SK-N-SH treated with all-trans-retinoic acid at 6 μM for 48 hours (cell line): ENCODE measurements around the gene IFI44L.

Experiments used
- ATAC-seq: fragments of 200-7000 bp; cut with Tn5 transposase; 3 replicates; pipeline ENCODE4 v1.9.1; 2020; ENCODE audit warnings: mild to moderate bottlenecking, moderate library complexity
- ARNTL ChIP-seq: fragments of 450-650 bp; formaldehyde crosslinking; IDR thresholded peaks from 2 replicates; pipeline ENCODE4 v1.5.0; 2020; ENCODE audit warnings: low read depth, mild to moderate bottlenecking, moderate library complexity, borderline replicate concordance
- BACH2 ChIP-seq: fragments of 250-450 bp; sonication (Bioruptor Pico); IDR thresholded peaks from 2 replicates; pipeline ENCODE4 v1.9.0; 2021; ENCODE audit warnings: mild to moderate bottlenecking, borderline replicate concordance
- CSDC2 ChIP-seq: fragments of 250-450 bp; sonication (Bioruptor Pico); IDR thresholded peaks from 2 replicates; pipeline ENCODE4 v1.5.0; 2020; ENCODE audit warnings: mild to moderate bottlenecking, moderate library complexity
- ESRRG ChIP-seq: fragments of 250-450 bp; sonication (Bioruptor Pico); IDR thresholded peaks from 2 replicates; pipeline ENCODE4 v1.6.1; 2021; ENCODE audit warnings: mild to moderate bottlenecking
- GLIS3 ChIP-seq: fragments of 250-450 bp; sonication (Bioruptor Pico); IDR thresholded peaks from 2 replicates; pipeline ENCODE4 v1.5.0; 2020; ENCODE audit warnings: mild to moderate bottlenecking, moderate library complexity
- ISL1 ChIP-seq: fragments of 250-450 bp; sonication (Bioruptor Pico); IDR thresholded peaks from 2 replicates; pipeline ENCODE4 v2.1.2; 2022; ENCODE audit warnings: mild to moderate bottlenecking, moderate library complexity
- OSR1 ChIP-seq: fragments of 250-450 bp; sonication (Bioruptor Pico); IDR thresholded peaks from 2 replicates; pipeline ENCODE4 v1.8.0; 2022; ENCODE audit warnings: moderate library complexity, mild to moderate bottlenecking, inconsistent platforms
- PPARA ChIP-seq: fragments of 250-450 bp; sonication (Bioruptor Pico); IDR thresholded peaks from 2 replicates; pipeline ENCODE4 v1.5.0; 2020; ENCODE audit warnings: mild to moderate bottlenecking, borderline replicate concordance
- RARB ChIP-seq: fragments of 250-450 bp; sonication (Bioruptor Pico); IDR thresholded peaks from 2 replicates; pipeline ENCODE4 v1.8.0; 2021; ENCODE audit warnings: mild to moderate bottlenecking, moderate library complexity
- SNAI2 ChIP-seq: fragments of 250-450 bp; sonication (Bioruptor Pico); IDR thresholded peaks from 2 replicates; pipeline ENCODE4 v1.5.0; 2020; ENCODE audit warnings: mild to moderate bottlenecking, moderate library complexity
- TCF4 ChIP-seq: fragments of 250-450 bp; sonication (Bioruptor Pico); IDR thresholded peaks from 2 replicates; pipeline ENCODE4 v1.8.0; 2021; ENCODE audit warnings: mild to moderate bottlenecking, moderate library complexity, borderline replicate concordance
- TOX ChIP-seq: fragments of 250-450 bp; sonication (Bioruptor Pico); IDR thresholded peaks from 2 replicates; pipeline ENCODE4 v1.8.0; 2021; ENCODE audit warnings: mild to moderate bottlenecking, moderate library complexity, borderline replicate concordance
- ZC3H10 ChIP-seq: fragments of 250-450 bp; sonication (Bioruptor Pico); IDR thresholded peaks from 2 replicates; pipeline ENCODE4 v1.5.1; 2021; ENCODE audit warnings: mild to moderate bottlenecking, moderate library complexity
- ZFP3 ChIP-seq: fragments of 250-450 bp; sonication (Bioruptor Pico); IDR thresholded peaks from 2 replicates; pipeline ENCODE4 v1.5.0; 2020; ENCODE audit warnings: mild to moderate bottlenecking, moderate library complexity
- ZFP30 ChIP-seq: fragments of 450-650 bp; formaldehyde crosslinking; IDR thresholded peaks from 2 replicates; pipeline ENCODE4 v1.5.0; 2022; ENCODE audit warnings: mild to moderate bottlenecking, moderate library complexity
- ZNF565 ChIP-seq: fragments of 450-650 bp; formaldehyde crosslinking; conservative IDR thresholded peaks from 2 replicates; pipeline ENCODE4 v1.5.0; 2020; ENCODE audit warnings: low read depth, mild to moderate bottlenecking, moderate library complexity
- ZNF70 ChIP-seq: fragments of 450-650 bp; formaldehyde crosslinking; IDR thresholded peaks from 2 replicates; pipeline ENCODE4 v1.5.0; 2020; ENCODE audit warnings: mild to moderate bottlenecking, moderate library complexity
- ZNF8 ChIP-seq: fragments of 450-650 bp; formaldehyde crosslinking; IDR thresholded peaks from 2 replicates; pipeline ENCODE4 v1.5.0; 2020; ENCODE audit warnings: mild to moderate bottlenecking, moderate library complexity
- TF ChIP-seq, protein P1 (sequence below): fragments of 250-450 bp; sonication (Bioruptor Pico); IDR thresholded peaks from 2 replicates; pipeline ENCODE4 v1.5.1; 2021; ENCODE audit warnings: mild to moderate bottlenecking, moderate library complexity
- TF ChIP-seq, protein P2 (sequence below): fragments of 250-450 bp; sonication (Bioruptor Pico); IDR thresholded peaks from 2 replicates; pipeline ENCODE4 v1.8.0; 2021; ENCODE audit warnings: low read depth, mild to moderate bottlenecking, moderate library complexity, borderline replicate concordance
- TF ChIP-seq, protein P3 (sequence below): fragments of 250-450 bp; sonication (Bioruptor Pico); IDR thresholded peaks from 2 replicates; pipeline ENCODE4 v1.5.1; 2020; ENCODE audit warnings: low read depth, mild to moderate bottlenecking, moderate library complexity
- TF ChIP-seq, protein P4 (sequence below): fragments of 250-450 bp; sonication (Bioruptor Pico); IDR thresholded peaks from 2 replicates; pipeline ENCODE4 v1.5.0; 2020; ENCODE audit warnings: mild to moderate bottlenecking, moderate library complexity

Gene IFI44L

DNA sequence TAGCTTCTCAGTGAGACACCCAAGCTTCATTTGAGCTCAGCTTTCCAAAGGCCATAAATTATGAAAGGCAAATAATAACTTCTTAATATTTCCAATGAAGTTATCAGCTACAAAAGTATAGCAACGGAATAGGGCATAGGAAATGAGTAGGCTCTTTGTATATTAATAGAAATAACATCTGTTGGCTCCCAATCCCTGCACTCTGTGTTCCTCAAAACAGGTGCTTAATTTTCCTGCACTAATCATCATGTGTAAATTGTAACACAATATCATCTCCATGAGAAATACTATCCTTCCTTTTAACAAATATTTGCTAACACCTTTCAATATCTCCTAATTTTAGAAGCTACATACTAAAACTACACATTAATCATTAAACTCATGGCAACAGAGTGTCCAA lies 19.2 kb upstream of the IFI44L start:
- ATAC-seq: no peak
- TF ChIP-seq, protein P1, sequence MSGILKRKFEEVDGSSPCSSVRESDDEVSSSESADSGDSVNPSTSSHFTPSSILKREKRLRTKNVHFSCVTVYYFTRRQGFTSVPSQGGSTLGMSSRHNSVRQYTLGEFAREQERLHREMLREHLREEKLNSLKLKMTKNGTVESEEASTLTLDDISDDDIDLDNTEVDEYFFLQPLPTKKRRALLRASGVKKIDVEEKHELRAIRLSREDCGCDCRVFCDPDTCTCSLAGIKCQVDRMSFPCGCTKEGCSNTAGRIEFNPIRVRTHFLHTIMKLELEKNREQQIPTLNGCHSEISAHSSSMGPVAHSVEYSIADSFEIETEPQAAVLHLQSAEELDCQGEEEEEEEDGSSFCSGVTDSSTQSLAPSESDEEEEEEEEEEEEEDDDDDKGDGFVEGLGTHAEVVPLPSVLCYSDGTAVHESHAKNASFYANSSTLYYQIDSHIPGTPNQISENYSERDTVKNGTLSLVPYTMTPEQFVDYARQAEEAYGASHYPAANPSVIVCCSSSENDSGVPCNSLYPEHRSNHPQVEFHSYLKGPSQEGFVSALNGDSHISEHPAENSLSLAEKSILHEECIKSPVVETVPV: no peak
- TF ChIP-seq PPARA (CRISPR knock-in tag) (no peak), GLIS3 (no peak), ZNF565 (CRISPR knock-in tag) (no peak), ZFP30 (CRISPR knock-in tag) (no peak), ZC3H10 (CRISPR knock-in tag) (no peak), RARB (CRISPR knock-in tag) (no peak), BACH2 (CRISPR knock-in tag) (no peak), ZFP3 (CRISPR knock-in tag) (no peak), OSR1 (no peak), CSDC2 (CRISPR knock-in tag) (no peak), ZNF70 (CRISPR knock-in tag) (no peak), TCF4 (CRISPR knock-in tag) (no peak), ISL1 (no peak), ESRRG (CRISPR knock-in tag) (no peak)
- TF ChIP-seq, protein P2, sequence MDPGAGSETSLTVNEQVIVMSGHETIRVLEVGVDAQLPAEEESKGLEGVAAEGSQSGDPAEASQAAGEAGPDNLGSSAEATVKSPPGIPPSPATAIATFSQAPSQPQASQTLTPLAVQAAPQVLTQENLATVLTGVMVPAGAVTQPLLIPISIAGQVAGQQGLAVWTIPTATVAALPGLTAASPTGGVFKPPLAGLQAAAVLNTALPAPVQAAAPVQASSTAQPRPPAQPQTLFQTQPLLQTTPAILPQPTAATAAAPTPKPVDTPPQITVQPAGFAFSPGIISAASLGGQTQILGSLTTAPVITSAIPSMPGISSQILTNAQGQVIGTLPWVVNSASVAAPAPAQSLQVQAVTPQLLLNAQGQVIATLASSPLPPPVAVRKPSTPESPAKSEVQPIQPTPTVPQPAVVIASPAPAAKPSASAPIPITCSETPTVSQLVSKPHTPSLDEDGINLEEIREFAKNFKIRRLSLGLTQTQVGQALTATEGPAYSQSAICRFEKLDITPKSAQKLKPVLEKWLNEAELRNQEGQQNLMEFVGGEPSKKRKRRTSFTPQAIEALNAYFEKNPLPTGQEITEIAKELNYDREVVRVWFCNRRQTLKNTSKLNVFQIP (CRISPR knock-in tag): no peak
- TF ChIP-seq, protein P3, sequence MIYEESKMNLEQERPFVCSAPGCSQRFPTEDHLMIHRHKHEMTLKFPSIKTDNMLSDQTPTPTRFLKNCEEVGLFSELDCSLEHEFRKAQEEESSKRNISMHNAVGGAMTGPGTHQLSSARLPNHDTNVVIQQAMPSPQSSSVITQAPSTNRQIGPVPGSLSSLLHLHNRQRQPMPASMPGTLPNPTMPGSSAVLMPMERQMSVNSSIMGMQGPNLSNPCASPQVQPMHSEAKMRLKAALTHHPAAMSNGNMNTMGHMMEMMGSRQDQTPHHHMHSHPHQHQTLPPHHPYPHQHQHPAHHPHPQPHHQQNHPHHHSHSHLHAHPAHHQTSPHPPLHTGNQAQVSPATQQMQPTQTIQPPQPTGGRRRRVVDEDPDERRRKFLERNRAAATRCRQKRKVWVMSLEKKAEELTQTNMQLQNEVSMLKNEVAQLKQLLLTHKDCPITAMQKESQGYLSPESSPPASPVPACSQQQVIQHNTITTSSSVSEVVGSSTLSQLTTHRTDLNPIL: no peak

DNA sequence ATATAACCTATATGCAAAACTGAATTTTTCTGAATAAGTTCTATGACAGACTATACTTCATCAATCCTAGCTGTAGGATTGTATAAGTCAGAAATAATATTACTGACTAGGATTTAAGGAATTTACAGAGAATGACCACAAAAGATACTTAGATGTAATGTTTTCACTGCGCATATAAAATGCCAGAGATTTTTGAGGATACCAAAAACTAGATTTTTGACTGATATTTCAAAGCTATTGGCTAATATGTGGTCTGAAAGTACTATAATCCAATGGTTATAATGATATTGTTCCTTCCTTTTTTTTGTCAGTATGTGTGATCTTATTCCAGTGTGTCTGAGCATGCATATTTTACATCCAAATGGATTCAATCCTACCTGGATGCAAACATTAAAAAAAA lies 17.0 kb upstream of the IFI44L start:
- TF ChIP-seq TCF4 (CRISPR knock-in tag) (no peak), ISL1 (no peak), BACH2 (CRISPR knock-in tag) (no peak), ZFP30 (CRISPR knock-in tag) (no peak), ZNF565 (CRISPR knock-in tag) (no peak), ARNTL (CRISPR knock-in tag) (no peak), ZNF70 (CRISPR knock-in tag) (no peak), ZFP3 (CRISPR knock-in tag) (no peak), CSDC2 (CRISPR knock-in tag) (no peak), PPARA (CRISPR knock-in tag) (no peak), OSR1 (no peak), ZNF8 (CRISPR knock-in tag) (no peak), ESRRG (CRISPR knock-in tag) (no peak), GLIS3 (no peak)
- TF ChIP-seq, protein P3: no peak
- TF ChIP-seq, protein P4, sequence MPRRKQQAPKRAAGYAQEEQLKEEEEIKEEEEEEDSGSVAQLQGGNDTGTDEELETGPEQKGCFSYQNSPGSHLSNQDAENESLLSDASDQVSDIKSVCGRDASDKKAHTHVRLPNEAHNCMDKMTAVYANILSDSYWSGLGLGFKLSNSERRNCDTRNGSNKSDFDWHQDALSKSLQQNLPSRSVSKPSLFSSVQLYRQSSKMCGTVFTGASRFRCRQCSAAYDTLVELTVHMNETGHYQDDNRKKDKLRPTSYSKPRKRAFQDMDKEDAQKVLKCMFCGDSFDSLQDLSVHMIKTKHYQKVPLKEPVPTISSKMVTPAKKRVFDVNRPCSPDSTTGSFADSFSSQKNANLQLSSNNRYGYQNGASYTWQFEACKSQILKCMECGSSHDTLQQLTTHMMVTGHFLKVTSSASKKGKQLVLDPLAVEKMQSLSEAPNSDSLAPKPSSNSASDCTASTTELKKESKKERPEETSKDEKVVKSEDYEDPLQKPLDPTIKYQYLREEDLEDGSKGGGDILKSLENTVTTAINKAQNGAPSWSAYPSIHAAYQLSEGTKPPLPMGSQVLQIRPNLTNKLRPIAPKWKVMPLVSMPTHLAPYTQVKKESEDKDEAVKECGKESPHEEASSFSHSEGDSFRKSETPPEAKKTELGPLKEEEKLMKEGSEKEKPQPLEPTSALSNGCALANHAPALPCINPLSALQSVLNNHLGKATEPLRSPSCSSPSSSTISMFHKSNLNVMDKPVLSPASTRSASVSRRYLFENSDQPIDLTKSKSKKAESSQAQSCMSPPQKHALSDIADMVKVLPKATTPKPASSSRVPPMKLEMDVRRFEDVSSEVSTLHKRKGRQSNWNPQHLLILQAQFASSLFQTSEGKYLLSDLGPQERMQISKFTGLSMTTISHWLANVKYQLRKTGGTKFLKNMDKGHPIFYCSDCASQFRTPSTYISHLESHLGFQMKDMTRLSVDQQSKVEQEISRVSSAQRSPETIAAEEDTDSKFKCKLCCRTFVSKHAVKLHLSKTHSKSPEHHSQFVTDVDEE (CRISPR knock-in tag): no peak
- TF ChIP-seq, all 23 proteins: peak for 0
- no peak for ATAC-seq

DNA sequence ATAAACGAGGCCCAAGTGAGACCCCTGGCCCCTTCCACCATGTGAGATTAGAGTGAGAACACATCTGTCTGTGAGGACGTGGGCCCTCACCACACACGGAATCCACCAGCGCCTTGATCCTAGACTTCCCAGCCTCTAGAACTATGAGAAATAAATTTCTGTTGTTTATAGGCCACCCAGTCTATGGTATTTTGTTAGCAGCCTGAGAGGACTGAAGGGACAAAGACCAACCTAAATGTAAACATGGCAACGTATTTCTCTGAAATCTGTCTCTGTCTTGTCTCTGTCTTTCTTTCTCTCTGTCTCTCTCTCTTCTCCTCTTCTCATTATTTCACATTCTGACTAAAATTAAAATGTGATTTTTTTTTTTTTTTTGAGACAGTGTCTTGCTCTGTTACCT lies 15.6 kb upstream of the IFI44L start:
- TF ChIP-seq, protein P3: no peak
- TF ChIP-seq, protein P2 (CRISPR knock-in tag): no peak
- TF ChIP-seq GLIS3 (no peak), ZNF8 (CRISPR knock-in tag) (no peak), SNAI2 (CRISPR knock-in tag) (no peak), TOX (no peak), ZFP3 (CRISPR knock-in tag) (no peak), BACH2 (CRISPR knock-in tag) (no peak), OSR1 (no peak), CSDC2 (CRISPR knock-in tag) (no peak)
- TF ChIP-seq, all 23 proteins: peak for 0
- no peak for ATAC-seq
